Retinal pigment epithelial cell (primary cell): ENCODE data around the gene MED12L.

Experiments used
- DNase-seq: peaks from one replicate; pipeline ENCODE4 v3.0.0-alpha.2; 2010; ENCODE audit warnings: low read depth
- H3K4me3 ChIP-seq: 2 replicates; pipeline ENCODE4 v1.5.1; 2011; ENCODE audit warnings: mild to moderate bottlenecking, low read length, control low read depth, moderate library complexity
- CTCF ChIP-seq: conservative IDR thresholded peaks from 2 replicates; pipeline ENCODE4 v1.5.1; 2011; ENCODE audit warnings: low read depth, low read length, control low read depth, inconsistent platforms

MED12L gene

GRCh38 chr3:151327571-151328198, 242.2 kb downstream of the MED12L start:
- no peak overlapping the region for H3K4me3 ChIP-seq
- peak; percentile 53 for TF ChIP-seq CTCF
- no peak for DNase-seq

GRCh38 chr3:151328298-151328995, 243.0 kb downstream of the MED12L start:
- no peak overlapping the region for H3K4me3 ChIP-seq
- DNase-seq, result no peak
- peak; percentile 1 for TF ChIP-seq CTCF

GRCh38 chr3:151329363-151329762, 243.9 kb downstream of the MED12L start, which contains the start of gene P2RY13:
P2RY13 (minus strand) TSS chr3:151329549; CDS start chr3:151329528, 21 bp downstream.
- H3K4me3 ChIP-seq, result no peak within 1 kb of the TSS
- no peak for TF ChIP-seq CTCF
- DNase-seq, result no peak

- no peak for TF ChIP-seq CTCF
- no peak for DNase-seq
- H3K4me3 ChIP-seq, result no peak overlapping the region
Observed at GRCh38 chr3:151330379-151330778, 244.9 kb downstream of the MED12L start.

GRCh38 chr3:151330899-151331298, 245.4 kb downstream of the MED12L start:
- no peak for TF ChIP-seq CTCF
- H3K4me3 ChIP-seq, result no peak overlapping the region
- no peak for DNase-seq

- DNase-seq, result no peak
- H3K4me3 ChIP-seq, result no peak overlapping the region
Observed at GRCh38 chr3:151331696-151332095, 246.2 kb downstream of the MED12L start.

More at GRCh38 chr3:151331696-151332095, 246.2 kb downstream of the MED12L start:
- no peak for TF ChIP-seq CTCF
